GM12873 (cell line): ENCODE measurements around the gene FAM234A.

Source experiments
- CTCF ChIP-seq: IDR thresholded peaks from 2 replicates; pipeline ENCODE4 v1.5.1; 2012; ENCODE audit warnings: low read depth, mild to moderate bottlenecking, moderate library complexity, low read length, control low read depth; ENCODE audit not compliant: insufficient read depth; ENCODE audit errors: missing control alignments

Gene FAM234A

GRCh38 chr16:296276-296675 is 61.7 kb downstream of the FAM234A start:
- TF ChIP-seq CTCF: no peak

GRCh38 chr16:296806-297510 is 62.3 kb downstream of the FAM234A start:
- TF ChIP-seq CTCF: no peak

GRCh38 chr16:297832-298231 is 63.2 kb downstream of the FAM234A start:
- TF ChIP-seq CTCF: no peak

- TF ChIP-seq CTCF: no peak
These were observed 66.6 kb downstream of the FAM234A start for GRCh38 chr16:301235-301634.

- no peak for TF ChIP-seq CTCF
These were observed 67.3 kb downstream of the FAM234A start for GRCh38 chr16:301950-302349.

GRCh38 chr16:303760-304505 is 69.3 kb downstream of the FAM234A start:
- TF ChIP-seq CTCF: no peak

GRCh38 chr16:305916-306626 is 71.5 kb downstream of the FAM234A start:
- TF ChIP-seq CTCF: no peak
